ENCODE data around the gene VOPP1. TPM values are rescaled to one million over a fixed set of nuclear protein-coding genes. Genes with fewer than 3 reads are reported as not detected.

Gene VOPP1
- total RNA-seq, 4 donors from 2014 or later = 23.7 to 42.1 (median 37.5) TPM

DNA sequence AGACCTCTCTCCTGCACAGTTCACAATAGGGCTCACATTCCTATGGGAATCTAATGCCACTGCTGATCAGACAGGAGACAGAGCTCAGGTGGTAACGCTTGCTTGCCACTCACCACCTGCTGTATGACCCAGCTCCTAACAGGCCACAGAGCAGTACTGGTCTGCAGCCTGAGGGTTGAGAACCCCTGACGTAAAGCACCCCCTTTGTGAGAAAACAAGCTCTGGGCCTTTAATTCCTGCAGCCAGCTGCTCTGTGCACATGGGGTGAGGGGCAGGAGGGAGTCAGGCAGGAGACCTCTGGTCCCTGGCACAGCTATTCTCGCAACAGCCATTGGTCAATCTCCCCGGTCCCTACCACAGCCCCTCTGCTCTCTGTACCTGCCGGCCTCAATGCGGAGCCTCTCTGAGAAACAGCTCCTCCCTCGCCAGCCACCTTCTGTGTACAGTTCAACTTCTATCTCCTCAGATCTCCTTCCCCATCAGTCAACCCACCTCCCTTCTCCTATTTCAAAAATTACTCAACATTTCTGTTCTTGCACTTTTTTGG, 105.2 kb downstream of the VOPP1 start:
- Histone ChIP-seq H3K27me3 (no peaks in the 10 kb centered on the region), H3K27ac (replicated peaks in 1 of 4) (no peak overlapping the region), H3K4me1 (no peaks in the 10 kb centered on the region), H3K36me3 (peaks cover 0 to 62% (median 25%) of the 10 kb centered on the region in 4 donors), H3K9me3 (no peaks in the 10 kb centered on the region), H3K4me3 (no peak overlapping the region)
- WGBS = 97% methylated on average over 7 of the region's 7 CpGs
- DNase-seq (ENCODE audit: extremely low spot score) = no peak
- intact Hi-C loops (cut with DNase I) = no loop called here
- TF ChIP-seq POLR2A (IDR thresholded peaks at IDR 0.05; ENCODE audit: low read depth) (no peak), EP300 (IDR thresholded peaks at IDR 0.05) (no peak), POLR2AphosphoS5 (IDR thresholded peaks at IDR 0.05) (no peak)
- TF ChIP-seq, protein P1, sequence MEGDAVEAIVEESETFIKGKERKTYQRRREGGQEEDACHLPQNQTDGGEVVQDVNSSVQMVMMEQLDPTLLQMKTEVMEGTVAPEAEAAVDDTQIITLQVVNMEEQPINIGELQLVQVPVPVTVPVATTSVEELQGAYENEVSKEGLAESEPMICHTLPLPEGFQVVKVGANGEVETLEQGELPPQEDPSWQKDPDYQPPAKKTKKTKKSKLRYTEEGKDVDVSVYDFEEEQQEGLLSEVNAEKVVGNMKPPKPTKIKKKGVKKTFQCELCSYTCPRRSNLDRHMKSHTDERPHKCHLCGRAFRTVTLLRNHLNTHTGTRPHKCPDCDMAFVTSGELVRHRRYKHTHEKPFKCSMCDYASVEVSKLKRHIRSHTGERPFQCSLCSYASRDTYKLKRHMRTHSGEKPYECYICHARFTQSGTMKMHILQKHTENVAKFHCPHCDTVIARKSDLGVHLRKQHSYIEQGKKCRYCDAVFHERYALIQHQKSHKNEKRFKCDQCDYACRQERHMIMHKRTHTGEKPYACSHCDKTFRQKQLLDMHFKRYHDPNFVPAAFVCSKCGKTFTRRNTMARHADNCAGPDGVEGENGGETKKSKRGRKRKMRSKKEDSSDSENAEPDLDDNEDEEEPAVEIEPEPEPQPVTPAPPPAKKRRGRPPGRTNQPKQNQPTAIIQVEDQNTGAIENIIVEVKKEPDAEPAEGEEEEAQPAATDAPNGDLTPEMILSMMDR (IDR thresholded peaks at IDR 0.05) = no peak

DNA sequence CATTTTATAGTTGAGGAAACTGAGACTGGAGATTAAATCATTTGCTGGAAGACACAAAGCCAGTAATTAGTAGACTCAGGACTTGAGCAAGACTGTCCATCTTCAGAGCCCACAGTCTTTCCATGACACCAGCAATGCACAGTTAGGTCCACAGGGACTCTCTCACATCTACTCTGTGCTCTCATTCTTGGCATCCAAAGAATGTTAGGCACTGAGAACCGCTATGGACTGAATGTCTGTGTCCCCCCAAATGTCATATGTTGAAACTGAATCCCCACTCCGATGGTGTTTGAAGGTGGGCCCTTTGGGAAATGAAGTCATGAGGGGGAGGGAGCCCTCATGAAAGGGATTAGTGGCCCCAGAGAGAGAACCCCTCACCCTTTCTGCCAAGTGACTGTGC, 106.6 kb downstream of the VOPP1 start:
- H3K9me3 ChIP-seq = peaks cover 0 to 3% (median 0%) of the 10 kb centered on the region in 4 donors
- H3K36me3 ChIP-seq = peaks cover 0 to 57% (median 23%) of the 10 kb centered on the region in 4 donors
- WGBS = 100% methylated on average over 1 of the region's 2 CpGs
- DNase-seq (ENCODE audit: extremely low spot score) = no peak
- no peak for TF ChIP-seq POLR2AphosphoS5 (IDR thresholded peaks at IDR 0.05)
- no peaks in the 10 kb centered on the region for H3K27me3 ChIP-seq
- intact Hi-C loops (cut with DNase I) = no loop called here
- H3K4me1 ChIP-seq = no peaks in the 10 kb centered on the region
- no peak overlapping the region for H3K27ac ChIP-seq (replicated peaks in 1 of 4)
- no peak overlapping the region for H3K4me3 ChIP-seq

DNA sequence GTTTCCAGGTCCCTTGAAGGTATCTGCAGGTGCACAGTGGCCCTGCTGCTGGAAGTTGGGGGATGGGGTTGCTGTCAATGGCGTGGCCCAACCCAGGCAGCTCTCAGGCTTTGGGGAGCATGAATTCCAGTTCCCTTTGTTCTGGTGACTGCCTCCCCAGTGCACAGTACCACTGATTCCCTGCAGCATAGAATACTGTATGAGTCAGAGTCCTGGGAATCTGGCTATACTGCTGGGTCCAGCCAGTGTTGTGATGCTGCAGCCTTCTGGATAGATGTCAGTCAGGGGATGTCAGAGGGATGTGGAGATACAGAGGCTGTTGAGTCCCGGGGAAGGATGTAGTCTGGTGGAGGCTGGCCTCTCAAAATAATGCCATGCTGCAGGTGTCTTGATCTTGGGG, 107.9 kb downstream of the VOPP1 start:
- Histone ChIP-seq H3K36me3 (peaks cover 0 to 53% (median 23%) of the 10 kb centered on the region in 4 donors), H3K27ac (replicated peaks in 1 of 4) (no peak overlapping the region), H3K4me1 (no peaks in the 10 kb centered on the region), H3K27me3 (no peaks in the 10 kb centered on the region), H3K4me3 (no peak overlapping the region), H3K9me3 (peaks cover 0 to 5% (median 2%) of the 10 kb centered on the region in 4 donors)
- no peak for DNase-seq (ENCODE audit: extremely low spot score)
- 100% methylated on average over 1 of the region's 2 CpGs for WGBS
- TF ChIP-seq, protein P1 (IDR thresholded peaks at IDR 0.05) = no peak
- TF ChIP-seq POLR2A (IDR thresholded peaks at IDR 0.05; ENCODE audit: low read depth) (no peak), POLR2AphosphoS5 (IDR thresholded peaks at IDR 0.05) (no peak), EP300 (IDR thresholded peaks at IDR 0.05) (no peak)
- intact Hi-C loops (cut with DNase I) = no loop called here

DNA sequence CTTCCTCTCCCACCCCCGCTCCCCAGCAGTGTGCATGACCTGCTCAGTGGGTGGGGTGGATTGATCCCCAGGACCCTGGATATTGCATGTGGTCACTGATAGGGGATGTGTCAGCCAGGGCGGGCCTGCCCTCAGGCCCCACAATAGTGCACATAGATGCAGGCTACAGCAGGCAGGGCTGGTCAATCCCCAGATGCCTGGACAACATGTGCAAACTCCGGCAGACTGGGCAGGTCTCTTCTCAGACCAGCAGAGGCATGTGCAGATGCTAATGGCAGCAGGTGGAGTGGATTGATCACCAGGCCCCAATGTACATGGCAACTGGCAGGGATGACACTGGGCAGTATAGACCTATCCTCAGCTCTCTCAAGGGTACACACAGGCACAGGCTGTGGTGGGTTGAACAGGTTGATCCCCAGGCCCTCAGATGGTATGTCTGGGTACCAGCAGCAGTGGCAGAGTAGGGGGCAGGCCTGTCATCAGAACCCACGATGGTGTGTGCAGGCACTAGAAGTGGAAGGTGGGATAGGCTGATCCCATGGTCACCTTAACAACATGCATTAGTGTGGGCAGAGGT, 108.5 kb downstream of the VOPP1 start:
- H3K27me3 ChIP-seq = no peaks in the 10 kb centered on the region
- 100% methylated on average over 3 of the region's 4 CpGs for WGBS
- no peak for TF ChIP-seq POLR2A (IDR thresholded peaks at IDR 0.05; ENCODE audit: low read depth)
- TF ChIP-seq, protein P1 (IDR thresholded peaks at IDR 0.05) = no peak
- TF ChIP-seq POLR2AphosphoS5 (IDR thresholded peaks at IDR 0.05) = no peak
- no peak for TF ChIP-seq EP300 (IDR thresholded peaks at IDR 0.05)
- peak; percentile 79 for DNase-seq (ENCODE audit: extremely low spot score)
- H3K36me3 ChIP-seq = peaks cover 0 to 50% (median 23%) of the 10 kb centered on the region in 4 donors
- intact Hi-C loops (cut with DNase I) = no loop called here
- H3K4me3 ChIP-seq = no peak overlapping the region
- no peaks in the 10 kb centered on the region for H3K4me1 ChIP-seq
- H3K9me3 ChIP-seq = peaks cover 0 to 9% (median 3%) of the 10 kb centered on the region in 4 donors
- no peak overlapping the region for H3K27ac ChIP-seq (replicated peaks in 1 of 4)

DNA sequence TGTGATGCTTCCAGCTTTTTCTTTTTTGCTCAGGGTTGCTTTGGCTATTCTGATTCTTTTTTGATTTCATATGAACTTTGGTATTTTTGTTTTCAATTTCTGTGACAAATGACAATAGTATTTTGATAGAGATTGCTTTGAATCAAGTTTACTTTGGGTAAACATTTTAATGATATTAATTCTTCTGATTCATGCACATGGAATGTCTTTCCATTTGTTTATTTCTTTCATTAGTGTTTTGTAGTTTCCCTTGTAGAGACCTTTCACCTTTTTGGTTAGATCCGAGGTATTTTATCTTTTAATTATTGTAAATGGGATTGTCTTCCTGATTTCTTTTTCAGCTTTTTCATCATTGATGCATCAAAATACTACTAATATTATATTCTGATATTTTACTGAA, 114.0 kb downstream of the VOPP1 start:
- TF ChIP-seq POLR2AphosphoS5 (IDR thresholded peaks at IDR 0.05) (no peak), POLR2A (IDR thresholded peaks at IDR 0.05; ENCODE audit: low read depth) (no peak), EP300 (IDR thresholded peaks at IDR 0.05) (no peak)
- TF ChIP-seq, protein P1 (IDR thresholded peaks at IDR 0.05) = no peak
- Histone ChIP-seq H3K27me3 (no peaks in the 10 kb centered on the region), H3K4me1 (no peaks in the 10 kb centered on the region), H3K4me3 (no peak overlapping the region), H3K36me3 (peaks cover 0 to under 1% (median 0%) of the 10 kb centered on the region in 4 donors), H3K27ac (replicated peaks in 1 of 4) (no peak overlapping the region), H3K9me3 (peaks cover 0 to 19% (median 7%) of the 10 kb centered on the region in 4 donors)
- 87% methylated on average over 1 of the region's 1 CpG for WGBS
- no peak for DNase-seq (ENCODE audit: extremely low spot score)
- intact Hi-C loops (cut with DNase I) = no loop called here
